NCI-H187 treated with DMSO at 0.1 percent for 48 hours (cell line): Measurements from ENCODE around the gene VLDLR.

ENCODE experiments used
- DNase-seq: peaks from one replicate; lab custom pipeline; 2025; lab: John Stamatoyannopoulos, UW

The VLDLR gene

DNA sequence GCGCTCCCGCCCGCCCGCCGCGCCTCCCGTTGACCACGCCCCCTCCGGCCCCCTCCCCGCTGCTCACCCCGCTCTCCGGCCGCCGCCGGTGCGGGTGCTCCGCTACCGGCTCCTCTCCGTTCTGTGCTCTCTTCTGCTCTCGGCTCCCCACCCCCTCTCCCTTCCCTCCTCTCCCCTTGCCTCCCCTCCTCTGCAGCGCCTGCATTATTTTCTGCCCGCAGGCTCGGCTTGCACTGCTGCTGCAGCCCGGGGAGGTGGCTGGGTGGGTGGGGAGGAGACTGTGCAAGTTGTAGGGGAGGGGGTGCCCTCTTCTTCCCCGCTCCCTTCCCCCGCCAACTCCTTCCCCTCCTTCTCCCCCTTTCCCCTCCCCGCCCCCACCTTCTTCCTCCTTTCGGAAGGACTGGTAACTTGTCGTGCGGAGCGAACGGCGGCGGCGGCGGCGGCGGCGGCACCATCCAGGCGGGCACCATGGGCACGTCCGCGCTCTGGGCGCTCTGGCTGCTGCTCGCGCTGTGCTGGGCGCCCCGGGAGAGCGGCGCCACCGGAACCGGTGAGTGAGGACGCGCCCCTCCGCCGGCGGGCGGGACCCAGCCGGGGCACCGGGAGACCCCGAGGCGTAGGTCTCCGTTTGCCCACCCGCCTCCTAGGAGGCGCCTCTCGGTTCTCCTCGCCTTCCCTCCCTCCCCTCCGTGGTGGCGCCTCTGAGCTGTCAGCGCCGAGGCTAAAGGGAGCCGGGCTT lies at the start of gene VLDLR:
VLDLR (plus strand) TSS at position 66 of the 739 bp plus-strand sequence; CDS start at position 469, 403 bp downstream.
- no peak for DNase-seq

DNA sequence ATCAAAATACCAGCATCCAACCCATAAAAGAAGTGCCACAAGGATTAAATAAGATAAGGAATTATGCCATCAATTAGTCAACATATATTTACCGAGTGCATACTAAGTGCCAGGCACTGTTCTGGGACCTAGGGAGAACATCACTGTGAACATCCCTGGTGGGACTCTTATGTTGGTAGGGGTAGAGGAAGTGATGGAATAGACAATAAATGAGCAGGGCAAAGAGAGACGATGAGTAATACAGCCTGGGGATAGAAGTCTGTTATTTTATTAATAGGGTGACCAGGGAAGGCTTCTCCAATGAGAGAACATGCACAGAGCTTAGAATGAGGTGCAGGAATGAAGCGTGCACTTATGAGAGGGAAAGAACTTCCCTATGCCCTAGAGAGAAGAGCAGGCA lies 47.4 kb upstream of the VLDLR start:
- DNase-seq, result no peak

DNA sequence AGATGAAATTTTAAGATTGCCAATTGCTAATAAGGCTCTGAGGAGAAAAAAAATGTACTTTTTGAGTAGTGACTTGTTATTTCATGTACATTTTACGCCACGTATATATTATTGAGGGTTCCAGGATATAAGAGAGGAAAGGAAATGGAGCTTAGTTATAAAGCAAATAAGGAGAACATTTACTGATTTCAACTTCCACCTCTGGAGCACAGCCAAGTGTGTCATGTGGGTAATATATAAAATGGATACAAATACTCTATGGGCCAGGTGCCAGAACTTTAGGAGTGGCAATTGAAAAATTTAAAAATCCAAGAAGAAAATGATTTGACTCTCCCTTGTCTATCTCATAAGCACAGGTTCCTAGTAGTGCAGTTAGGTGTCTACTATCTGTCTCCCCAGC lies 45.0 kb upstream of the VLDLR start:
- no peak for DNase-seq

DNA sequence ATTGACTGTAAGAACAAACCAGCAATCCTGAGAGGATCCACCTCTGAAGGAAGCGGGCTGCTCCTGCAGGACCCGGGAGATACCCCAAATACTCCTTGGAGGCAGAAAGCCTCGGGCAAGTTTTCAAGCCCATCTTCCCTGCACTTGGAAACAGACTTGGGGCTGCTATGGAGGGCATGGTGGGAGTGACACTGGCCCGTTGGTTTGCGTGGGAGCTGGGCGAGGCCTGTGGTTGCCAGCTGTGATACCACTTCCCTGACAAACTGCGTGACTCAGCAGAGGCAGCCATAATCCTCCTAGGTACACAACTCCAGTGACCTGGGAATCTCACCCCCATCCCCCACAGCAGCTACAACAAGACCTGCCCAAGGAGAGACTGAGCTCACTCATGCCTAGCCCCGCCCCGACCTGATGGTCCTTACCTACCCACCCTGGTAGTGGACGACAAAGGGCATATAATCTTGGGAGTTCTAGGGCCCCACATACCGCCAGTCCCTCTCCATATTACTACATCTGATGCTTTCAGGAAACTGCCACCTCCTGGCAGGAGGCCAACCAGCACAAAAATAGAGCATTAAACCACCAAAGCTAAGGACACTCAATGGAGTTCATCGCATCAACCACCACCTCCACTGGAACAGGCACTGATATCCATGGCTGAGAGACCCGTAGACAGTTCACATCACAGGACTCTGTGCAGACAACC lies 38.1 kb upstream of the VLDLR start:
- DNase-seq, result no peak

DNA sequence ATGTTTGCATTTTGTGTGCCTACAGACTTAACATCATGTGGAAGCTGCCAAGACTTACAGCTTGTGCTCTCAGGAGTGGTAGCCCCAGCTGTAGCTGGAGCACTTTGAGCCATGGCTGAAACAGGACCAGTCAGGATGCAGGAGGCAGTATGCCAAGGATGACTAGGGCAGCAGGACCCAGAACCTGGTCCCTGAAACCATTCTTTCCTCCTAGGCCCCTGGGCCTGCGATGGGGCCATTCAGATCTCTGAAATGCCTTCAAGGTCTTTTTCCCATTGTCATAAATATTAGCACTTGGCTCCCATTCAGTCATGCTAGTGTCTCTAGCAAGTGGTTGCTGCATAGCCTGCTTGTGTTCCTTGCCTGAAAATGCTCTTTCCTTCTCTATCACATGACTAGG lies 29.6 kb upstream of the VLDLR start:
- no peak for DNase-seq

DNA sequence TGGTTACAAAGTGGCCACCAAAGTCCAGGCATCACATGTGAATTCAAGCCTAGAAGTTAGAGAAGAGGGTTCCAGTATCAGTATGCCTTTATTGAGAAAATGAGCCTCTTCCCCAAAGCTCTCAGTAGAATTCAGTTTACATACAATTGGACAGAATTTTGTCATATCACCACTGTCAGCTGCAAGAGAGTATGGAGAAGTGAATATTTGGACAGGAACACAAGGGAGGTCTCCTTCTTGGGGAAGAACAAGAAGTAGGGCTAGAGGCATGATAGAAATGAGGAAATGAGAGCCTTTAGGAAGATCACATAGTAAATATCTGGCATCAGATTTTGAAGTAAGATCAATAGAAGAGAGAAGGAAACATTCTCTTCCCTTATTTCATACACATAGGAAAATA lies 27.8 kb upstream of the VLDLR start:
- DNase-seq, result no peak

DNA sequence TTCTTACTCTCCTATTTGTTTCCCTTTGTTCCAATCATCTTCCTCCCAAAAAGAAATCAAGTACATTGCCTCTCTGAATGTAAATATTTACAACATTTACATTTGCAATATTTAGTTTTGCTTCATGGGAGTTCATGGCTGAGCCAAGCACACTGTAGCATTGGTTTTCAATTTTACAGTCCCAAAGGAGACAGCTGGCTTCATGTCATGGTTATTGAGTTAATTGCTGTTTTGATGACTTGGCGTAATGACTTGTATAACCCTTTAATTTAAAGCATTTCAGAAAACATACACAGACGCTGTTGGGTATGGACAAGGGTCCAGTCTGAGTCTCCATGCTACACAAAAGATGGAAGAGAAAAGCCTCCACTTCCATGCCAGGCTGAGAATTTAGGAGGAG lies 25.6 kb upstream of the VLDLR start:
- no peak for DNase-seq

DNA sequence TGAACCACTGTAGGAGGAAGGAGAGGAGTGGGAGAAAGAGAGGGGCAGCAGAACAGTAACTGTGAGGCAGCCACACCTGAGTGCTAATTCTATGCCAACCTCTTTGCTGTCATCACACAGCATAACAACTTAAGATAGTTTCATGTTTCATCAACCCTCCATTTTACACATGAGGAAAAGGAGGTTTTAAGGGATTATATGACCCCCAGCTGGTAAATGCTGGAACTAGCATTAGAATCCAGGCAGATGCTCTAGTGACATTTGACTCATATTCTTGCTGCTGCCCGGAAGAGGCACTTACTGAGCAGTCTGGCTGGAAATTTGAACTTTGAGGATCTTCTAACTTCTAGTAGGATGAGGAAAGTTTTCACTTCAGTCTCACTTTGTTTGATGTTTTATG lies 24.1 kb upstream of the VLDLR start:
- DNase-seq, result peak; percentile 16

DNA sequence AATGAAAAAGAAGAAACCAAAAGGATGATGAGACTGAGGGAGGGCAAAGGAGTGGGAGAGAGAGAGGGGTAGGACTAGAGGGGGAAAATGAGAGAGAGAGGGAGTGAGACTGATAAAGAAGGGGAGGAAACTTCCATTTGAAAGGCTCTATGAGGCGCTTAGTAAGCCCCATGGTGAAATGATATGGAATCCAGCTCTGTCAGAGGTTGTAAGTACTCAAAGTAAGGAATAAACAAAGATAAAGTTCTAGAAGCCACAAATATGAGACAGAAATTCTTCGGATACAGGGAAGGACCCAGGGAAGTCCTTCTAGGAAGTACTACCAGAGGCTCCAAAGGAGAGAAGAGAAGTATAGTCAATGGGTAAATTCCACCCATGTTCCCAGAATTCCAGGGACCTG lies 21.7 kb upstream of the VLDLR start:
- no peak for DNase-seq

DNA sequence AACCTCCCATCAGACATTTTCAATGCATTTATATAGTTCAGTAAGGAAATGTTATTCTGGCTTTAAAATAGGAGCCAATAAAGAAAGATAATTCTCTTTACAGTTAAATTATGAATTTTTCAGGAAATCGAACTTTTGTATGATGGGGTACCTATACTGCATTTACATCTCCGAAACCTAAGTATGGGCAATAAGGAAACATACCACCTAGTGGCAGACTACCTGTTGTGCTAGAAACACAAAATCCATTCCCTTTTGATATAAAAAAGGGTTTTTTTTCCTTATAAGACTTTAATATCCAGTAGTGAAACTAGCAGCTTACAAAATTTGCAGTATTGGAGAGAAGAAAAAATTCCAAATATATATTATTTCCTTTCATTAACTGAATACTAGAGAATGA lies 21.3 kb upstream of the VLDLR start:
- no peak for DNase-seq

DNA sequence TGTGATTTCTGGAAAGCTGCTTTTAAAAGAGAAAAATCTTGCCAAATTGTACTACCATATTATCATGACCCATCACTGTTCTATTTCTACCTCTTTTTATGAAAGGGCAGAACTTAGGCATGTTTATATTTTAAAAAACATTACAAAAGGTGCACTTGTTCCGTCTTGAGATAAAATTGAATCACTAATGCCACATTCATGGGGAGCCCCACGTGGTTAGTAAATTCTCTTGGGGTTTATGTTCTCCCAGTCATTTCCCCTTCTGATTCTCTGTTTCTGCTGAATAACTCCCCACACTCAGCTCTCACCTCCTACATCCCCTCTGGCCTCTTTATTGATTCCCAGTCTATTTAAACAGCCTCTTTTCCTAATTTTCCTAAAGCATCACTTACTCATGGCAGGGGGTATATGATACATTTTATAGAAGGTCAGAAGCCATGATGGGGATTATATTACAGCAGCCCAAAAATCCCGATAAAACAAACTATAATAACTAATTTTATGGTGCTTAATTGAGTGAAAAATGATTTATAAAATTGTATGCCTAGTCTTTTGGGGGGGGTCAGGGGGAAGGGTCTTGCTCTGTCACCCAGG lies 19.7 kb upstream of the VLDLR start:
- no peak for DNase-seq

DNA sequence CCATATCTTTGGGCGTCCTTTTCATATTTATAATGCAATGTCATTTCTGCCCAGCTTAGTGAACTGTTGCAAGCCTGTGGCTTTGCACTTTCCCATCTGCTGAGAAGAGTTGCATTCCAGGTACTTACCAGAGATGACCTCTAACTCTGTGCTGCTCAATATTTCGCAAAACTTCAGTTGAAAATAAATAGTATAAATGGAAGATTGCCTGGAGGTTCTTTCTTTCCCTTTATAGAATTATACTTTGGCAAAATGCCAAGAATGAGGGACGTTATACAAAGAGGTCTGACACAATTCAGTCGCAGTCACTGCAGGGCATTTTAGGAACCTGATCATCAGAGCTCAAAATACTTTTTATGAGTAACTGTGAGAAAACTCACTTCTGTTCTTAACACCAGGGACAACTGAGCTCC lies 18.9 kb upstream of the VLDLR start:
- no peak for DNase-seq

DNA sequence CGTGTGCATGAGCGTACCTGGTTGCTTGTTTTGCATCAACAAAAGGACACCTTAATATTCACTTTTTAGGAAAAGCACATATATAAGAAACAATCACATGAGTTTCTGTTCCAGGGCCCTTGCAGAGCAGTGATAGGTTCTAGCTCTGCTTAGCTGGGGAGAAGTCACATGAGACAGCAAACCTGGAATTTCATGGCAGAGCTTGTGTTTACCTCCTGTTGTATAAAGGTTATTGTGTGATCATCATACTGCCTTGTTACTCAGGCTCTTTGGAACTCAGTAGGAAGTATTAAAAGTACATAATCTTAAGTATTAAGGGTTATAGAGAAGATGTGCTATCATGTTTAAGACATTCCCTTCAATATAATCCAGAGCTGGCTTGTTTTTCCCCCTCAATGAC lies 18.0 kb upstream of the VLDLR start:
- no peak for DNase-seq

DNA sequence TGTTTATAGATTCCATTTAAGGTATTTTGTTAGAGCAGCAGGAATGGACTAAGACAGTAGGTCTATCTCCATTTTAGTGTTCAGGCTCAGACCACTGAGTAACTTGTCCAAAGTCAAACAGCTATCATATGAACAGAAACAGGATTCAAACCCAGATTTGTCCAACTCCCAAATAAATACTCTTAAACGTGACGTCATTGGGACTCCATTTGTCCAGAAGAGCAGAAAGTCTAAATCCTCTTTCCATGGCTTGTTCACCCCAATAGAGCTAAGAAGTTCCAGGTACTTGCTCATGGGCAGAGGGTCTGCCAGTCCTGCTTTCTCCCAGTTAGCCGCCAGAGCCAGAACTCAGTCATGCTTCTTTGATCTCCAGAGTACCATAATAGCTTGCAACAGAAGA lies 16.3 kb upstream of the VLDLR start:
- DNase-seq, result no peak

DNA sequence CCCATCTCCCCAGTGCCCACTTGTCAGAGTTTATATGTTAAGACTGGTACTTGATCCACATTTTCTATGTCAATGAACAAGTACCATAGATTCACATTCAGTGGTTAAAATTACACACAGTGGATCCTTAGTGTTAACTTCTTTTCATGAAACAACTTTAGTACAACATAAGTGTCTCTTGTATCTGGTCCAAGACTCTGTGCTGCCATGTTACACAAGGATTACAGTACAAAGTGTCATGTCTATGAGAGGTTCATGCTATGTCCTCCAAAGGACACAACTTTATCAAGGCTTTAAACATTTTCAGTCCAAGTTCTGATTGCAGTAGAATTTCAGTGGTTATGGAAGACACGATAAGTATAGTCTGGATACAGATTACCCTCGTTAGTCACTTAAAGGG lies 13.3 kb upstream of the VLDLR start:
- DNase-seq, result no peak

DNA sequence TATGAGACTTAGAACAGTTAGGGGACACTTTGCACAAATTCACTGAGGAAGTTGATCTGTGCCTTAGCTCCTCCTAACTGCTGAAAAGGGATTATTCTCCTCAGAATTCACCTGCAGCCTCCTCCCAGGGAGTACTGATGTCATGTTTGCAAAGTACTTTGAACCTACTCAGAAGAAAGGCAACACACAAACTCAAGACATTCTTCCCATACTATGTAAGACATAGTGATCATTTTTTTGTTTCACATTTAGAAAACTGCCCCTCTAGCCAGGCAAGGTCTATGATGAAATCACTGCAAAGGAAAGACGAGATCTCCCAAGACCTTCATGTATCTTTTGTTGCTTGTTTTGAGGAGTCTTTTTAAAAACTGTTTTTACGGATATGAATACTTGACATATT lies 10.6 kb upstream of the VLDLR start:
- DNase-seq, result no peak

DNA sequence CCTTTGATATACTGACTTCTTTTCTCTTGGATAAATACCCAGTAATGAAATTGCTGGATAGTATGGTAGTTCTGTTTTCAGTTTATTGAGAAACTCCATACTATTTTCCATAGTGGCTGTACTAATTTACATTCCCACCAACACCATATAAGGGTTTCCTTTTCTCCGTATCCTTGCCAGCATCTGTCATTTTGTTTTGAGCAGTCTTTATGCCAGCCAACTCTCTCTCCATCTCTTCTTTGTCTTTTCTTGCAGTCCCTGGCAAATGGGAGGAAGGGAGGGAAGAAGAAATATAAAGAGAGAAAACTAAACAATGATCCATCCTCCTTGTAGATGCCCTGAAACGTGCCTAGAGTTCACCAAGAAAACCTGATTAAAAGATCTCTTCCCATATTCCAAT lies 9.6 kb upstream of the VLDLR start:
- no peak for DNase-seq

DNA sequence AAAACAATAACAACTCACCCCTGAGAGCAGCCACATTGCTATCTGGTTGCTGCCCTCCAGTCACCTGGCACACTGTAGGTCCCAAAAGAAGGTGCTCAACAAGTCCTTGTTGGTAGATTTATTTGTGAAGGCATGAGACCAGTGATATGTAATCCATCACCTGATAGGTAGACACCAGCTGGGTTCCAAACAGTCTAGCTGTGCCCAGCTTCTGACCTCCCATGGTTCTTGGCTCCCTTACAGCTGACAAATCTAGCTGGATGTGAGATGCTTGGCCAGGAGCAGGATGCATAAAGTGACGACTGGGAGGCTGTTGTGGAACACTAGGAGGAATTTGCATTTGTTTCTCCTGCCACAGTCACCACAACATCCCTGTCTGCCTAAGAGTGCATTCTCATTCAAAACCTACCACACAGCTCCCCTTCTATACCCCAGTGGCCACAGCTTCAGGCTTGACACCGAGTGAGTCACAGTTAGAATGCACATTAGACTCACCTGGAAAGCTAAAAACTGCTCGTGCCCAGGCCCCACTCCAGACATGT lies 7.8 kb upstream of the VLDLR start:
- DNase-seq, result no peak

DNA sequence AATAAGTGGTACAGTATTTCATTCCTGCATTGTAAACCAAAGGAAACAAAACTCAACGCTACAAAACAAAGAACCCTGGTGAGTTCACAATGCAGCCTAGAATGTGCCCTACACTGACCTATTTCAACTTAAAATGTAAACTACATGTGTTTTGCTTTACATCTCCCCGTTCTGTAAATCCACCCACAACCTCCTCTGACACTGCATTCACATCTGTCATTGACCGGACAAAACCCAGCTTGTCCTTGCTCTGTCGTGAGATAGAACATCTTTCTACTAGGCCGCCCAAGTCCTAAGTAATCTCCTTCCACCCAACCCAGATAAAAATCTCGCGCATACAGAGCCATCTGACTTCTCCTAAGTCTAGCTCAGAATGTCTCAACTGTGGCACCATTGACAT lies 6.1 kb upstream of the VLDLR start:
- no peak for DNase-seq

DNA sequence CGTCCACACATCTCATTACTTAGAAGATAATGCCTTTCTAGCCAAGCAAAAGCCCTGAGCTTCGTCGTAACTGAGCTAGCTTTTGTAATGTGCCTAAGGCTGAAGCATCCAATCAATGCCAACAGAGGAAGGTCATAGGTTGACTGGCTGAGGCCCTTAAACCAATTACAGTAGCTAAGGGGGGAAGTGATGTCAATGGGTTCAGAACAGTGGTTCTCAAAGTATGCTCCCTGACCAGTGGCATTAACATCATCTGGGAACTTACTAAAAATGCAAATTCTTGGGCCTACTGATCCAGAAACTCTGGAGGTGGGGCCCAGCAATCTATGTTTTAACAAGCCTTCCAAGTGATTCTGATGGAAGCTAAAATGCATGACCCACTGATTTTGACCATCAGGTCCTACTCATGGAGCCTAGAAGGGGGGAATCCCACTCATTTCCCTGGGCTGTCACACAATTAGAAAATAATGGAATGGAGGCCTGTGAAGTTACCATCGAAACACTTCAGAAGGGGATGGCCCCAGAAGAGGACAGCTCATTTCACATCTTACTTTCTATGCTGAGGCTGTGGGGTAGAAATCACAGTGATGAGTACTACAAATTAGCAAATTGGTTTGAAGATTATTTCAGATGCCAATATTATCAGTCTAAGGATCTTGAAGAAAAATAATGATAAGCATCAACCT lies 4.8 kb upstream of the VLDLR start:
- no peak for DNase-seq

DNA sequence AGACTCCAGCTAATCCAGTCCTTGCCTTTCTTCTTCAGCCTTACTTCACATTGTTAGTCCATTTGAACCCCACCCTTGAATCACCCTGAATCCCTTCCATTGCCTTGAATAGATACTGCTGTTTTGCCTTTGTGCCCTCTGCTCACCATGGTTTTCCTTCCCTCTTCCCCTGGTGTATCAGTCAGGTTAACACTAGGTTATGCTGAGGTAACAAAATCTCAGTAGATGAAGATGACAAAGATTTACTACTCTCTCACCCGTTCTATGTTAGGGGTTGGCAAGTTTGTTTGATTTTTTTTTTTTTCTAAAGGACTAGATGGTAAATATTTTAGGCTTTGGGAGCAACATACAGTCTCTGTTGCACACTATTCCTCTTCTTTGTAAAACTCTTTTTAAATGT lies 3.3 kb upstream of the VLDLR start:
- DNase-seq, result no peak

DNA sequence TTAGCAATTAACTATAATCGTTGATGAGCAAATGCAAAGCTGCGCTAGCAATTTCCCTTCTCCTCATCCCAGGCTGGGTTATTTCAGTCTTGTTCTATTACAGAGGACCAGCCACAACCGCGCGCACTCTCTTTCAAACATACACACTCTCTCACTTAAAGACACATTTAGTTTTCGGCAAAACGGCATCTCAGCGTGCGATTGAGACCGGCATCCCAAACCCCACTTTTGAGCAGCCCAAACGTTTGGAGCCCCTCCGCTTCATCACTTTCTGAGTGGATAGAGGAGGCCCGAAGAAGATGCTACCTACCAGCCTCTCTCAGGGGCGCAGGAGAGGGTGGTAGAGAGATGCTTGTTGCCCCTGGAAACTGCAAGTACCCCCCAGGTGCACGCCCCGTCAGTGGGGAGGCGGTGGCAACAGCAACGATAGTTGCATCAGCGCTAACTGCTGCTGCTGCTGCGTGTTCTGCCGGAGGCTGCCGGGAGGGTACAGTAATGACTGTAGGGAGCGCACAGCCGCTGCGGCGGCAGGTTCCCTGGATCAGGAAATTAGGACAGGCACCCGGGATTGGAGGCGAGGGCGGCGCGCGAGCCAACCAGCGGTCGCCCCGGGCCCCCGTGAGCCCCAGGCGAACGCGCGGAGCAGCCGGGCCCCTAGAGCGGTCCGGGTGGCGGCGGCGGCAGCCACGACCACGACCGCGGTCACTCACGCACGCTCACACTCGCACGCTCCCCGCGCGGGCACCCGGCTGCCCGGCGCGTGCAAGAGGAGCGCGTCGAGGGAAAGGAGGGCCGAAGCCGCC lies 467 bp upstream of the VLDLR start:
- DNase-seq, result peak; percentile 64
